HT-29 (cell line): ENCODE data around the gene OR6K3. TPM values are rescaled to one million over a fixed set of nuclear protein-coding genes. Genes with fewer than 3 reads are reported as not detected.
"Not testable (repeated sequence)": the region's sequence is repeated elsewhere in the genome, so short reads cannot be mapped to it uniquely, and the experiment has no call there.

Experiments used
- DNase-seq: peaks from one replicate; pipeline ENCODE4 v3.0.0-alpha.2; 2015; ENCODE audit warnings: low spot score
- total RNA-seq: library from RNA; depleted of rRNA; stranded (reverse); fragments of >200 nt; shearing (Covaris generic); gene quantifications from 2 replicates; pipeline ENCODE4 v1.2.3, GENCODE V29; 2014; rRNA removed

Gene OR6K3
- total RNA-seq, result not detected in 2 replicates

GRCh38 chr1:158720620-158721019, at the start of gene OR6K3:
Gene OR6K3 (minus strand): TSS chr1:158720720. CDS start chr1:158718115, 2,605 bp downstream.
- no peak for DNase-seq

GRCh38 chr1:158754420-158754819, 33.9 kb upstream of the OR6K3 start, which contains the start of gene OR6K6:
Gene OR6K6 (plus strand): TSS chr1:158754720. CDS start chr1:158754888, 168 bp downstream.
- DNase-seq, result no peak

- no peak for DNase-seq
These were observed 31.7 kb upstream of the OR6K3 start for GRCh38 chr1:158752155-158752712.

- no peak for DNase-seq
These were observed 15.3 kb upstream of the OR6K3 start for GRCh38 chr1:158735848-158736247.

GRCh38 chr1:158732524-158732923, 12.0 kb upstream of the OR6K3 start:
- DNase-seq, result no peak

GRCh38 chr1:158731707-158732106, 11.2 kb upstream of the OR6K3 start:
- no peak for DNase-seq

- no peak for DNase-seq
These were observed 9.9 kb upstream of the OR6K3 start for GRCh38 chr1:158730453-158730852.

- no peak for DNase-seq
These were observed 8.1 kb upstream of the OR6K3 start for GRCh38 chr1:158728510-158729225.

- no peak for DNase-seq
These were observed 3.9 kb upstream of the OR6K3 start for GRCh38 chr1:158724442-158724841.

GRCh38 chr1:158719664-158720063, 856 bp downstream of the OR6K3 start:
- DNase-seq, result no peak

GRCh38 chr1:158717344-158717743, 3.2 kb downstream of the OR6K3 start:
- no peak for DNase-seq

GRCh38 chr1:158716335-158716734, 4.2 kb downstream of the OR6K3 start:
- DNase-seq, result no peak

GRCh38 chr1:158714754-158715153, 5.8 kb downstream of the OR6K3 start:
- no peak for DNase-seq

- no peak for DNase-seq
These were observed 9.4 kb downstream of the OR6K3 start for GRCh38 chr1:158711098-158711497.

GRCh38 chr1:158706096-158706495, 14.4 kb downstream of the OR6K3 start:
- no peak for DNase-seq

- no peak for DNase-seq
These were observed 20.0 kb downstream of the OR6K3 start, which contains the start of gene OR6K2 for GRCh38 chr1:158700552-158700951. Gene OR6K2 (minus strand): TSS chr1:158700652. CDS start chr1:158700652, 0 bp downstream.

- no peak for DNase-seq
These were observed 25.9 kb downstream of the OR6K3 start for GRCh38 chr1:158694596-158694995.

GRCh38 chr1:158692356-158692755, 28.2 kb downstream of the OR6K3 start:
- DNase-seq, result no peak

GRCh38 chr1:158691907-158692306, 28.6 kb downstream of the OR6K3 start:
- DNase-seq, result no peak

- not testable (repeated sequence) for DNase-seq
These were observed 29.4 kb downstream of the OR6K3 start for GRCh38 chr1:158691149-158691548.

- DNase-seq, result no peak
These were observed 30.6 kb downstream of the OR6K3 start for GRCh38 chr1:158689875-158690274.

- DNase-seq, result no peak
These were observed 31.4 kb downstream of the OR6K3 start for GRCh38 chr1:158689110-158689509.

GRCh38 chr1:158688343-158688742, 32.2 kb downstream of the OR6K3 start:
- DNase-seq, result not testable (repeated sequence)
